ENCODE results near the gene GABRG3. TPM values are rescaled to one million over a fixed set of nuclear protein-coding genes. Genes with fewer than 3 reads are reported as not detected.

Gene GABRG3
- total and polyA plus RNA-seq, 4 donors = 0.02 to 0.19 TPM; not detected in 2

GRCh38 chr15:27054426-27054825 lies 83.4 kb downstream of the GABRG3 start:
- H3K4me3 ChIP-seq (ENCODE audit: low read depth in 1 of 3, low read length in 3 of 3) = no peak overlapping the region
- H3K4me1 ChIP-seq (ENCODE audit: control insufficient read depth in 4 of 4, insufficient read depth in 4 of 4, low read length in 3 of 4) = no peaks in the 10 kb centered on the region
- 65% methylated on average over 10 of the region's 10 CpGs for WGBS
- no peaks in the 10 kb centered on the region for H3K9me3 ChIP-seq (ENCODE audit: control insufficient read depth in 4 of 4, low read length in 3 of 4)
- H3K36me3 ChIP-seq (ENCODE audit: control insufficient read depth in 4 of 4, insufficient read depth in 3 of 4, low read depth in 1 of 4, low read length in 3 of 4) = no peaks in the 10 kb centered on the region
- H3K9ac ChIP-seq (ENCODE audit: low read depth in 1 of 2, low read length in 2 of 2) = no peak overlapping the region
- DNase-seq (ENCODE audit: low spot score) = no peak
- no peak for TF ChIP-seq MAX (IDR thresholded peaks at IDR 0.05)
- TF ChIP-seq NR2F2 (IDR thresholded peaks at IDR 0.05) = no peak
- no peak for TF ChIP-seq GABPA (IDR thresholded peaks at IDR 0.05 in 1 of 2, conservative IDR thresholded peaks at IDR 0.05 in 1 of 2)
- TF ChIP-seq, protein P1, sequence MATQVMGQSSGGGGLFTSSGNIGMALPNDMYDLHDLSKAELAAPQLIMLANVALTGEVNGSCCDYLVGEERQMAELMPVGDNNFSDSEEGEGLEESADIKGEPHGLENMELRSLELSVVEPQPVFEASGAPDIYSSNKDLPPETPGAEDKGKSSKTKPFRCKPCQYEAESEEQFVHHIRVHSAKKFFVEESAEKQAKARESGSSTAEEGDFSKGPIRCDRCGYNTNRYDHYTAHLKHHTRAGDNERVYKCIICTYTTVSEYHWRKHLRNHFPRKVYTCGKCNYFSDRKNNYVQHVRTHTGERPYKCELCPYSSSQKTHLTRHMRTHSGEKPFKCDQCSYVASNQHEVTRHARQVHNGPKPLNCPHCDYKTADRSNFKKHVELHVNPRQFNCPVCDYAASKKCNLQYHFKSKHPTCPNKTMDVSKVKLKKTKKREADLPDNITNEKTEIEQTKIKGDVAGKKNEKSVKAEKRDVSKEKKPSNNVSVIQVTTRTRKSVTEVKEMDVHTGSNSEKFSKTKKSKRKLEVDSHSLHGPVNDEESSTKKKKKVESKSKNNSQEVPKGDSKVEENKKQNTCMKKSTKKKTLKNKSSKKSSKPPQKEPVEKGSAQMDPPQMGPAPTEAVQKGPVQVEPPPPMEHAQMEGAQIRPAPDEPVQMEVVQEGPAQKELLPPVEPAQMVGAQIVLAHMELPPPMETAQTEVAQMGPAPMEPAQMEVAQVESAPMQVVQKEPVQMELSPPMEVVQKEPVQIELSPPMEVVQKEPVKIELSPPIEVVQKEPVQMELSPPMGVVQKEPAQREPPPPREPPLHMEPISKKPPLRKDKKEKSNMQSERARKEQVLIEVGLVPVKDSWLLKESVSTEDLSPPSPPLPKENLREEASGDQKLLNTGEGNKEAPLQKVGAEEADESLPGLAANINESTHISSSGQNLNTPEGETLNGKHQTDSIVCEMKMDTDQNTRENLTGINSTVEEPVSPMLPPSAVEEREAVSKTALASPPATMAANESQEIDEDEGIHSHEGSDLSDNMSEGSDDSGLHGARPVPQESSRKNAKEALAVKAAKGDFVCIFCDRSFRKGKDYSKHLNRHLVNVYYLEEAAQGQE (IDR thresholded peaks at IDR 0.05) = no peak
- no peak for TF ChIP-seq ATF3 (IDR thresholded peaks at IDR 0.05)
- TF ChIP-seq TAF1 (conservative IDR thresholded peaks at IDR 0.05) = no peak
- no peak for TF ChIP-seq HNF4G (IDR thresholded peaks at IDR 0.05)
- TF ChIP-seq, protein P2, sequence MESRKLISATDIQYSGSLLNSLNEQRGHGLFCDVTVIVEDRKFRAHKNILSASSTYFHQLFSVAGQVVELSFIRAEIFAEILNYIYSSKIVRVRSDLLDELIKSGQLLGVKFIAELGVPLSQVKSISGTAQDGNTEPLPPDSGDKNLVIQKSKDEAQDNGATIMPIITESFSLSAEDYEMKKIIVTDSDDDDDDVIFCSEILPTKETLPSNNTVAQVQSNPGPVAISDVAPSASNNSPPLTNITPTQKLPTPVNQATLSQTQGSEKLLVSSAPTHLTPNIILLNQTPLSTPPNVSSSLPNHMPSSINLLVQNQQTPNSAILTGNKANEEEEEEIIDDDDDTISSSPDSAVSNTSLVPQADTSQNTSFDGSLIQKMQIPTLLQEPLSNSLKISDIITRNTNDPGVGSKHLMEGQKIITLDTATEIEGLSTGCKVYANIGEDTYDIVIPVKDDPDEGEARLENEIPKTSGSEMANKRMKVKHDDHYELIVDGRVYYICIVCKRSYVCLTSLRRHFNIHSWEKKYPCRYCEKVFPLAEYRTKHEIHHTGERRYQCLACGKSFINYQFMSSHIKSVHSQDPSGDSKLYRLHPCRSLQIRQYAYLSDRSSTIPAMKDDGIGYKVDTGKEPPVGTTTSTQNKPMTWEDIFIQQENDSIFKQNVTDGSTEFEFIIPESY (IDR thresholded peaks at IDR 0.05) = no peak
- no peak for TF ChIP-seq FOXA2 (IDR thresholded peaks at IDR 0.05)
- no peak for TF ChIP-seq CTCF (IDR thresholded peaks at IDR 0.05; ENCODE audit: low read depth, low read length, missing input control)
- TF ChIP-seq EGR1 (IDR thresholded peaks at IDR 0.05; ENCODE audit: low read depth in 2 of 2) = no peak
- no peak for TF ChIP-seq RAD21 (IDR thresholded peaks at IDR 0.05)
- TF ChIP-seq RXRA (IDR thresholded peaks at IDR 0.05) = no peak
- no peak for TF ChIP-seq HNF4A (conservative IDR thresholded peaks at IDR 0.05)
- peaks cover 0 to 2% (median 0%) of the 10 kb centered on the region in 4 donors for H3K27me3 ChIP-seq (ENCODE audit: control insufficient read depth in 4 of 4, insufficient read depth in 4 of 4, low read length in 3 of 4)
- no peak overlapping the region for H3K27ac ChIP-seq (ENCODE audit: low read depth in 1 of 2, low read length in 2 of 2)

Measured in liver (tissue), 9 donors.